Cardiac fibroblast (primary cell): Measurements from ENCODE around the gene IREB2.

Experiments used
- DNase-seq, 2 donors: peaks; one replicate each; pipeline versions ENCODE4 v3.0.0 to v3.0.0-alpha.2; 2010; ENCODE audit warnings: low read depth in 2 of 2
- H3K4me3 ChIP-seq, 2 donors: replicated peaks in 1 of 2; 1 replicate in 1 of 2; 2 replicates in 1 of 2; pipeline ENCODE4 v1.5.1; 2011; ENCODE audit warnings: low read depth in 2 of 2, low read length in 2 of 2, mild to moderate bottlenecking in 2 of 2, moderate library complexity in 1 of 2
- TF ChIP-seq, protein P1 (sequence below): IDR thresholded peaks from one replicate; pipeline ENCODE4 v1.5.1; 2011; ENCODE audit warnings: low read depth, mild to moderate bottlenecking, low read length, inconsistent platforms

Gene IREB2

DNA sequence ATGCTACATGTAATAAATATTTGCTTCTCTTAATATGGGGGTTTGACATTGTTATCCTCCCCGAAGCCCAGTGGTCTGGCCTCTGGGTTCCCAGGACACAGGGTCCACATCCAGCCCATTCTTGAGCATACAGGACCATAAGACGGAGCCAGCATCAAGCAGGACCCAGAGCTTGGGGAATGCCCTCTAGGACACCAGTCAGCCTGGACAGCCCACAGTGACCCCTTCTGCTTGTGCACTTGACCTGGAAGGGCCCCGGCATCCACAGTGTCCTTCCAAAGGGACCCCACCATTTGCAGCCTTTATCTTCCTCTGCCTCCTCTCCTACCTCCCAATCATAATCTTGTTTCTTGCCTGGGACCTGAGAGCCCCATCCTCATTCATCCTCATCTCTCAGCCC, 46.2 kb upstream of the IREB2 start:
- no peak for DNase-seq
- TF ChIP-seq, protein P1, sequence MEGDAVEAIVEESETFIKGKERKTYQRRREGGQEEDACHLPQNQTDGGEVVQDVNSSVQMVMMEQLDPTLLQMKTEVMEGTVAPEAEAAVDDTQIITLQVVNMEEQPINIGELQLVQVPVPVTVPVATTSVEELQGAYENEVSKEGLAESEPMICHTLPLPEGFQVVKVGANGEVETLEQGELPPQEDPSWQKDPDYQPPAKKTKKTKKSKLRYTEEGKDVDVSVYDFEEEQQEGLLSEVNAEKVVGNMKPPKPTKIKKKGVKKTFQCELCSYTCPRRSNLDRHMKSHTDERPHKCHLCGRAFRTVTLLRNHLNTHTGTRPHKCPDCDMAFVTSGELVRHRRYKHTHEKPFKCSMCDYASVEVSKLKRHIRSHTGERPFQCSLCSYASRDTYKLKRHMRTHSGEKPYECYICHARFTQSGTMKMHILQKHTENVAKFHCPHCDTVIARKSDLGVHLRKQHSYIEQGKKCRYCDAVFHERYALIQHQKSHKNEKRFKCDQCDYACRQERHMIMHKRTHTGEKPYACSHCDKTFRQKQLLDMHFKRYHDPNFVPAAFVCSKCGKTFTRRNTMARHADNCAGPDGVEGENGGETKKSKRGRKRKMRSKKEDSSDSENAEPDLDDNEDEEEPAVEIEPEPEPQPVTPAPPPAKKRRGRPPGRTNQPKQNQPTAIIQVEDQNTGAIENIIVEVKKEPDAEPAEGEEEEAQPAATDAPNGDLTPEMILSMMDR, result no peak
- no peak overlapping the region for H3K4me3 ChIP-seq

DNA sequence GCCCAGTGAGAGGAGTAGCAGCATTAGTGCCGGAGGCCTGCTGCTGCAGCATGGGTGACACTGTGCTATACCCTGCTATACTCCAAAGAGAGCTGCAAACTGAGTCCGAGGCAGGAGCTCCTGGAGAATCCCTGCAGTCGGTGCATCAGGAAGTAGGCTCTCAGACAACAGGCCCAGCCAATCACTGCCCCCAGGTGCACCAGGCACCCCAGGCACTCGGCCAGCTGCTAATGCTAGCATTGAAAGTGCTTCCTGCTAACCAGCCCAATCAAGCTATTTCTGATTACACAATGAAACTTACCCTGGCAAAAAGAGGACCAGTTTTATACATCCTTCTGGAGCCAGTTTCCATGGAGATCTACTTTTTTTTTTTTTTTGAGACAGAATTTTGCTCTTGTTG, 45.6 kb upstream of the IREB2 start:
- H3K4me3 ChIP-seq, result no peak overlapping the region
- DNase-seq, result no peak

DNA sequence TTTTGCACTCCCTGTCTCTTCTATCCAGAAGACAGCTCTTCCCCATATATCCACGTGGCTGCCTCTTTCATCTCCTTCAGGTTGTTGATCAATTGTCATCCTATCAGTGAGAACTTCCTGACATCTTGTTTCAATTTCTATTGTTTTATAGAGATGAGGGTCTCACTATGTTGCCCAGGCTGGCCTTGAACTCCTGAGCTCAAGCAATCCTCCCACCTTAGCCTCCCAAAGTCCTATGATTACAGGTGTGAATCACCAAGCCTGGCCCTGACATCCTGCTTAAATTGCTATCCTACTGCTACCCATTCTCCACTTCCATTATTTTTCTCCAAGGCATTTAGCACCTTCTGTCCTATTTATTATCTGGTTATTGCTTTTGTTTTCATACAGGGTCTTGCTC, 44.9 kb upstream of the IREB2 start:
- TF ChIP-seq, protein P1, result no peak
- no peak overlapping the region for H3K4me3 ChIP-seq
- DNase-seq, result no peak

More for the DNA sequence above, 45.6 kb upstream of the IREB2 start:
- TF ChIP-seq, protein P1, result no peak

DNA sequence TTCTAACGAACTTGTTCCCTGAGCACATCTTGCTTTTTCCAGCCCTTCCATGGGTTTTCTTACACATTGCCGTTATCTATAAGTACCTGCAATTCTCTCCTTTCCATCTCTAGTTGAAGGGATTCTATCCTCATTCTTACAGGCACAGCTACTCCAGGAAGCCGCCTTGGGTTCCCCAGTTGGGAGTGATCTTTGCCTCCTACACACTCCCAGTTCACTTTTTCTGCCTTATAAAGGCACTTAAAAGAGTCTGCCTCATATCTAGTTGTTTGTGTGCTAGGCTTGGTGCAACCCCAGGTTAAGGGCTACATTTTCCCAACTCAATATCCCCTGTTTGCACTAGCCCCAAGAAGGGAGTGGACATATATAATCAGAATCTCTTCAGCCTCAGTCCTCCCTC, 44.0 kb upstream of the IREB2 start:
- H3K4me3 ChIP-seq, result no peak overlapping the region
- TF ChIP-seq, protein P1, result no peak
- DNase-seq, result no peak

DNA sequence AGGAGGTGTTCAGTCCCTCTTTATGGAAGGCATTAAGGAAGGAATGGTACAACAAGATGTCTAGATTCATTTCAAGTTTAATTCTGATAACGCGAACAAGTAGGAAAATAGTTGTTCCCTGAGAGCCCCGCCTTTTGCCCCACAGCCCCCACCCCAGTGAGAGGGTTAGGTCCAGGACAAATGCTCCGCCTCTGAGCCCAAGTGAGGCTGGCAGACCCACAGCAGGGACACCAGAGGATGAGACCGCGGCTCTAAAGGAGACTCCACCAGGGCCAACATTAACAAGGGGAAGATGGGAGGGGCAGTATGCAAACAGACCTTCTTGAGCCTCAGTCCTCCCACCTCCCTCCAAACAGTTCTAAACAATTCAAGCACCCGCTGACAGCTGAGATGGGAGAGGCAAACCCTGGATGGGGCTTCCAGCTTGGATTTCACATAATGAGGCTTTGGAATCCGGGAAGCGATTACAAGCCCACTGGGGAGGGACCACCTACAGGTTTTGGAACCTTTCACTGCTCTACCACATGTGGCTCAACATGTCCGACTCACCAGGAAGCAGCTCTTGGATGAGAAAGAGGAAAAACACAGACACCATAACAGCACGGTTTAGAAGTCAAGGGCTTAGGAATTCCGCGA, 42.9 kb upstream of the IREB2 start:
- no peak overlapping the region for H3K4me3 ChIP-seq
- no peak for DNase-seq
- TF ChIP-seq, protein P1, result no peak

DNA sequence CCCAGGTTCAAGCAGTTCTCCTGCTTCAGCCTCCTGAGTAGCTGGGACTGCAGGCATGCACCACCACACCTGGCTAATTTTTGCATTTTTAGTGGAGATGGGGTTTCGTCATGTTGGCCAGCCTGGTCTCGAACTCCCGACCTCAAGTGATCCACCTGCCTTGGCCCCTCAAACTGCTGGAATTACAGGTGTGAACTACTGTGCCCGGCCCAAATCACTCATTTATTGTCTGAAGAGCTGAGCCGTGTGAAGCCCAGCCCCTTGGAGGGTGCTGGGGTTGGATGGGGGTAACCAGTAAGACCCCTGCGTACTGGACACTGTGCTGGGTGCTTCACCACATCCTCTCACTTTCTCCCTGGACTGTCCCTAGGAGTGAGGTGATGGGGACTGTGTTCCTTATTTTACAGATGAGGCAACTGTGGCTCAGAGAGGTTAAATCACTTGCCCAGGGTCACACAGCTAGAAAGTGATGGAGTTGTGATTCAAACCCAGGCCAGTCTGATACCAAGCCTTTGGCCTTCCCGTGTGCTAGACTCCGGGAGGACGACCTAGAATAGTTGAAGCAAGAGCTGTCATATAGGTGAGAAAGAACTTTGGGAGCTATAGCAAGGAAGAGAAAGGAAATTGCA, 41.7 kb upstream of the IREB2 start:
- DNase-seq, result no peak
- TF ChIP-seq, protein P1, result no peak
- no peak overlapping the region for H3K4me3 ChIP-seq
